SK-MEL-5 (cell line): ENCODE data around the gene LRFN3. TPM values are rescaled to one million over a fixed set of nuclear protein-coding genes. Genes with fewer than 3 reads are reported as not detected.
"Not testable (repeated sequence)": the region's sequence is repeated elsewhere in the genome, so short reads cannot be mapped to it uniquely, and the experiment has no call there.

Experiments used
- DNase-seq: peaks from one replicate; pipeline ENCODE4 v3.0.0-alpha.2; 2016; ENCODE audit warnings: low read depth, low spot score
- in situ Hi-C: cut with HindIII; loops from 2 replicates; pipeline ENCODE4 v1.10.0; 2016; ENCODE audit warnings: low sequenced_read_pairs, high pct_unique_total_duplicates, low pct_unique_long_range_greater_than_20kb
- polyA plus RNA-seq, 2 experiments: library from polyadenylated mRNA; depleted of rRNA; stranded (reverse); fragments of >200 nt; gene quantifications; 2 replicates each; pipeline ENCODE4 v1.2.3, GENCODE V29; 2015
- total RNA-seq: library from RNA; depleted of rRNA; stranded (reverse); fragments of >200 nt; shearing (Covaris generic); gene quantifications from 2 replicates; pipeline ENCODE4 v1.2.3, GENCODE V29; 2014; rRNA removed

The LRFN3 gene
- total RNA-seq = 1.8 and 3.3 TPM in 2 replicates
- polyA plus RNA-seq (2015; cell fraction: cytosol; rRNA removed) = 25.6 and 27.5 TPM in 2 replicates
- polyA plus RNA-seq (2015; cell fraction: nucleus; rRNA removed) = 1.1 and 8.3 TPM in 2 replicates

- DNase-seq = peak; percentile 68
- in situ Hi-C loops = no loop called here
Observed at GRCh38 chr19:35935911-35936737, at the start of gene LRFN3. Gene LRFN3, plus strand, starts transcription at chr19:35936374. Its CDS starts 3,052 bp downstream, at chr19:35939426.

GRCh38 chr19:35887197-35887596 is 49.0 kb upstream of the LRFN3 start:
- in situ Hi-C loops = no loop called here
- no peak for DNase-seq

GRCh38 chr19:35888398-35888797 is 47.8 kb upstream of the LRFN3 start:
- in situ Hi-C loops = no loop called here
- DNase-seq = no peak

- in situ Hi-C loops = no loop called here
- no peak for DNase-seq
Observed at GRCh38 chr19:35889370-35890112, 46.6 kb upstream of the LRFN3 start.

GRCh38 chr19:35890113-35890650 is 46.0 kb upstream of the LRFN3 start:
- in situ Hi-C loops = no loop called here
- no peak for DNase-seq

GRCh38 chr19:35891819-35892218 is 44.4 kb upstream of the LRFN3 start:
- DNase-seq, in situ Hi-C loops: not testable (repeated sequence)

GRCh38 chr19:35894342-35894741 is 41.8 kb upstream of the LRFN3 start:
- in situ Hi-C loops = no loop called here
- DNase-seq = no peak

GRCh38 chr19:35895911-35896642 is 40.1 kb upstream of the LRFN3 start:
- DNase-seq = no peak
- in situ Hi-C loops = no loop called here

- in situ Hi-C loops = no loop called here
- DNase-seq = no peak
Observed at GRCh38 chr19:35896643-35897040, 39.5 kb upstream of the LRFN3 start.

GRCh38 chr19:35897706-35898451 is 38.3 kb upstream of the LRFN3 start:
- in situ Hi-C loops = no loop called here
- no peak for DNase-seq

- DNase-seq = no peak
- in situ Hi-C loops = no loop called here
Observed at GRCh38 chr19:35898499-35898809, 37.7 kb upstream of the LRFN3 start.

GRCh38 chr19:35899547-35900214 is 36.5 kb upstream of the LRFN3 start:
- in situ Hi-C loops = no loop called here
- peak; percentile 76 for DNase-seq

GRCh38 chr19:35901055-35901644 is 35.0 kb upstream of the LRFN3 start:
- no peak for DNase-seq

GRCh38 chr19:35901854-35902661 is 34.1 kb upstream of the LRFN3 start, which contains the start of gene HCST:
Gene HCST, plus strand, starts transcription at chr19:35902529. Its CDS starts 65 bp downstream, at chr19:35902594.
- in situ Hi-C loops = no loop called here
- no peak for DNase-seq

More at GRCh38 chr19:35901055-35901644, 35.0 kb upstream of the LRFN3 start:
- in situ Hi-C loops = no loop called here

GRCh38 chr19:35902870-35903475 is 33.2 kb upstream of the LRFN3 start:
- no peak for DNase-seq
- in situ Hi-C loops = no loop called here
